Keratinocyte (primary cell): ENCODE data around the gene GEN1.

ENCODE experiments used
- CTCF ChIP-seq, 3 experiments: IDR thresholded peaks in 1 of 3; conservative IDR thresholded peaks in 1 of 3; optimal IDR thresholded peaks in 1 of 3; 2 replicates in 2 of 3; 3 replicates in 1 of 3; pipeline versions ENCODE3 to v1.5.1; 2011; ENCODE audit warnings: low read length in 3 of 3, mild to moderate bottlenecking in 3 of 3, moderate library complexity in 2 of 3, control low read depth in 1 of 3, inconsistent platforms in 1 of 3; ENCODE audit not compliant: insufficient read depth in 2 of 3; ENCODE audit errors: extremely low read depth in 1 of 3
- EZH2 ChIP-seq: IDR thresholded peaks from one replicate; pipeline ENCODE4 v1.6.1; 2012; ENCODE audit warnings: inconsistent platforms, mild to moderate bottlenecking, low read length, moderate library complexity

GRCh38 chr2:17813742-17814473 is 60.0 kb downstream of the GEN1 start:
- no peak for TF ChIP-seq CTCF (optimal IDR thresholded peaks at IDR 0.05 in 1 of 3, IDR thresholded peaks at IDR 0.05 in 1 of 3, conservative IDR thresholded peaks at IDR 0.05 in 1 of 3; ENCODE audit: extremely low read depth in 1 of 3, insufficient read depth in 2 of 3, low read length in 3 of 3)
- no peak for TF ChIP-seq EZH2
